GM10847 (cell line): ENCODE data around the gene DNAJB4.

Experiments
- POLR2A ChIP-seq: IDR thresholded peaks from 2 replicates; pipeline ENCODE4 v1.6.1; 2011; ENCODE audit not compliant: insufficient read length; ENCODE audit errors: extremely low read depth

The DNAJB4 gene

GRCh38 chr1:78009836-78010235 is 5.1 kb downstream of the DNAJB4 start:
- TF ChIP-seq POLR2A, result no peak

DNA sequence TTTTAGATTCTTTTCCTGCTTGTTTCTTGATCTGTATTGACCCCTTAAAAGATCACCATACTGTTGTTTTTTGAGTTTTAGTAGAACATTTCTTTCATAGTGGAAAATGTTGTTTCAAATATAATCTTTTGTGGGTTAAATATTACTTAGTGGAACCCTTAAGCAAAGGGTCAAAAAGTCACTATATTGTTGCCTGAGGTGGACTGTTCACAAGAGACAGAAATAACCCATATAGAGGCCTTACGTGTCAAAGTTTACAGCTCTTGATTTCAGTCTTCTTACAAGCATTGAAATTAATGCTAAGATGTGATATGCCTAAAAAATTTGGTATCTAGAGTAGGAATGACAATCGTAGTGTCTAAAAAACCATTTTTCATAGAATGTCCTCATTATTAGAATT is 6.3 kb downstream of the DNAJB4 start:
- no peak for TF ChIP-seq POLR2A

DNA sequence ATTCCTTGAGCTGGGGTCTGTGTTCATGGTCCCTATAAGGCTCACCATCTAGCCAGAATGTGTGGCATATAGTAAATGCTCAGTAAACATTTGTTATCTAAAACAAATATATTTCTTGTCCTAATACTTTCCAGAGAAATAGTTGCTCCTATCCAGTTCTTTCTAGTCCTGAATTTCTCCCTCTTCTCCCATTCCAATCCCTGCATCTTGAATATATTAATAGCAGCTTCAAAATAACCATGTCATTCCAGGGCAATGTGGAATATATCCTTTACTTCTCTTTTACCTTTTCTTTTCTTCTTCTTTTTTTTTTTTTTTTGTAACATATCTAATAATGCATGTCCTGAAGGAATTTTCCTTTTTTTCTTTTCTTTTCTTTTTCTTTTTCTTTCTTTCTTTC is 10.4 kb downstream of the DNAJB4 start:
- TF ChIP-seq POLR2A, result no peak

DNA sequence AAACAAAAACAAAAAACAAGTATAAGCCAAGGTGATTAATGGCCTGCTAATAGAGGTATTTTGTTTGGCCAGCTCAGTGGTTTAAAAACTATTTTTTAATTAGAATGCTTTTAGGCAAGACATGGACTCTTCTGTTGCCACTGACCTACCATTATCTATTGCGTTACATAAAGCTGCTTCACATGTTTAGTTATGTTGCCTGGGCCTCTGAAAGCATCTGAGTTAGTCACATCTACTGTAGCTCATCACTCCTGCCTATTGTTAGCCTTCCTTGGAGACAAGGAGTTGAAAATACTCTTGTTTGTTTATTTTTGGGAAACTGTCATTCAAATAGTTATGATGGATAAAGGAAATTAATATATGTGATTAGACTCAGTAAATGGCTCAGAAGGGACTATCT is 14.3 kb downstream of the DNAJB4 start:
- no peak for TF ChIP-seq POLR2A

- TF ChIP-seq POLR2A, result no peak
These were observed 25.1 kb downstream of the DNAJB4 start for GRCh38 chr1:78029793-78030192.

GRCh38 chr1:78032996-78033796 is 28.5 kb downstream of the DNAJB4 start:
- no peak for TF ChIP-seq POLR2A

DNA sequence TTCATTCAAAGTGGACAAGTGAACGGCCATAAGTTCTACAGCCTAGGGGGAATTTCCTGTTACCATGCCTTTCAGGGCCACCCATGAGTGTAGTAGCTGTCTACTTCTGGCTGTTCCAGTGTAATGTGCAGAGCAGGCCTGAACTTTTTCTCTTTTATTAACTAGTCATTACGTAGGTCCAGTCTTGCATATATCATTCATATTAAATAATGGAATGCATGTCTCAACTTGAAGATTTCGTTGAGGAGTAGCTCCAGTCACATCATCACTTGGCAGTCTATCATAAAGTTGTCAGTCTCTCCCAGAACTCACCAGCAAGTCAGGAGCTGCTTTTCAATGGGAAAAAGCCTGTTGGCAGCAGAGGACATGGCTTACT is 29.0 kb downstream of the DNAJB4 start:
- TF ChIP-seq POLR2A, result no peak

GRCh38 chr1:78035121-78035520 is 30.4 kb downstream of the DNAJB4 start:
- no peak for TF ChIP-seq POLR2A

DNA sequence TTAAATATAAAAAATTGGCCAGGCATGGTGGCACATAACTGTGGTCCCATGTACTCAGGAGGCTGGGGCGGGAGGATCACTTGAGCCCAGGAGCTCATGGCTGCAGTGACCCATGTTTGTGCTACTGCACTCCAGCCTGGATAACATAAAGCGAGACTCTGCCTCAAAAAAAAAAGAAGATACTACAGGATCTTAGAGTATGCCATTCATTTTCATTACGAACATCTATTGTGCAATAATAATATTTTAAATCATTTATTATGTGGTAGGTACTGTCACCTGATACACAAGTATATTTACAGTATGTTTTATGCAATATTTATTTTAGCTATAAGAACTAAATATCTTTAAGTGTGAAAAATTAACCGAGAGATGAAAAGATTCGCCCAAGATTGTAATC is 31.7 kb downstream of the DNAJB4 start:
- TF ChIP-seq POLR2A, result no peak

- TF ChIP-seq POLR2A, result no peak
These were observed 33.3 kb downstream of the DNAJB4 start for GRCh38 chr1:78038071-78038470.

GRCh38 chr1:78038491-78038939 is 33.8 kb downstream of the DNAJB4 start:
- TF ChIP-seq POLR2A, result no peak

DNA sequence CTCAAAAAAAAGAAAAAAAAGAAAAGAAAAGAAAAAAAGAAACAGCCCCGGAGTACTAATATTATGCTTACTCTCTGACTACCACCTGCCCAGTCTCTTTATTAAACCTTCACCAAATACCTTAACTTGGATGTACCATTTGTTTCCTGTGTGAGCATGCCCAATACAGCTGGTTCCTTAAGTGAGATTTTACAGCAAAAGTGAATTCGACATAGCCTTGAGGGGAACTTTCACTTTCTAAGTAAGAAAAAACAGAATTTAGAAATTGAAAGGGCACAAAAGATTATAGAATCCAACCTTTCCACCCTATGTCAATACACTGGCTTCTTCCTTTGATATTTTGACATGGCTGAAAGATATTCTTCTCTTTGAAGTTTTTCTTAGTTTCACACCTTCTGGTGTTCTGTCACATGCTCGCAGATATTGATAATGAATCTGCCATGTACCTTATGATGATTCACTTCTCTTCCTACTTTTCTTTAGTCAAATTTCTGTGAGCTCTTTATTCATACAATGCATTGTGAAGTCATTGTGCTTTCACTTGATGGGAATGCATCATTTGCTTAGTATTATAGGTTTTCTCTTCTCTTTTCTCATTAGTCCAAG is 35.8 kb downstream of the DNAJB4 start:
- no peak for TF ChIP-seq POLR2A

- TF ChIP-seq POLR2A, result no peak
These were observed 38.7 kb downstream of the DNAJB4 start for GRCh38 chr1:78043436-78043835.

- TF ChIP-seq POLR2A, result no peak
These were observed 40.2 kb downstream of the DNAJB4 start for GRCh38 chr1:78044796-78045562.

- TF ChIP-seq POLR2A, result no peak
These were observed 40.8 kb downstream of the DNAJB4 start for GRCh38 chr1:78045563-78045925.

- TF ChIP-seq POLR2A, result no peak
These were observed 41.4 kb downstream of the DNAJB4 start, which contains the start of gene GIPC2 for GRCh38 chr1:78045926-78046778. TSS of gene GIPC2 (plus strand) at chr1:78045966. CDS start at chr1:78046095, 129 bp downstream.

DNA sequence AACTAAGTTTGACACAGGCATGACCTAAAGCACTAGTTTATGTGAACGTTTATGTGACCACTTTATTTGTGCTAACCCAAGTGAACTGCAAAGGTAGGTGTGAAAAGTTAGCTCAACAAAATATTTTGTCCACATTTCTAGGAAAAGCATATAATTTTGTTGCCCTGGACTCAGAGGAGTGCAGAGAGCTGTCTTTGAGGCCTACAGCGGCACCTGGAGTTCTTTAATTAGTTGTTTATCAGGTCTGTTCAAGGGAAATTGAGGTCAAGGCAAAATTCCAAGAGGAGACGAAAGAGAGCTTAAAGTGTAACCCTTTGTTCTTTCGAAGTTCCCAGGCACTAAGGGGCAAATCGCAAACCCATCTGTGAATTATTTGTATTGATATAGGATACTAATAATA is 42.4 kb downstream of the DNAJB4 start:
- no peak for TF ChIP-seq POLR2A
